Esophagus squamous epithelium (tissue), 4 donors: Measurements from ENCODE around the gene HLCS.

Source experiments
- CTCF ChIP-seq, 6 experiments: fragments of 450-650 bp in 4 of 6; fragments of 200-600 bp in 2 of 6; sonication (generic) in 2 of 6; IDR thresholded peaks; one replicate each; pipeline ENCODE4 v1.5.1; 2016 to 2019; ENCODE audit warnings: antibody characterized with exemption in 6 of 6, mild to moderate bottlenecking in 4 of 6, moderate library complexity in 4 of 6
- POLR2A ChIP-seq, 4 donors: fragments of 450-650 bp; IDR thresholded peaks; one replicate each; pipeline ENCODE4 v1.6.1; 2017; ENCODE audit warnings: antibody characterized with exemption in 4 of 4, mild to moderate bottlenecking in 4 of 4, moderate library complexity in 3 of 4

- TF ChIP-seq POLR2A (IDR thresholded peaks at IDR 0.05) (no peak), CTCF (IDR thresholded peaks at IDR 0.05) (no peak)
Measured at GRCh38 chr21:36968414-36968813, 1.9 kb upstream of the HLCS start.
